Astrocyte (in vitro differentiated cells and primary cell): ENCODE data around the gene PPFIA1. TPM values are rescaled to one million over a fixed set of nuclear protein-coding genes. Genes with fewer than 3 reads are reported as not detected.

Experiments
- DNase-seq: peaks from one replicate; pipeline ENCODE4 v3.0.0-alpha.2; 2010; ENCODE audit warnings: low read depth
- FAIRE-seq: peaks from 2 replicates; lab custom pipeline; 2011; peaks lifted over from hg19 to GRCh38; lab: Jason Lieb, UNC
- H2AFZ ChIP-seq: 2 replicates; pipeline ENCODE4 v1.6.0; 2012; ENCODE audit warnings: low read depth, low read length, inconsistent platforms
- H3K27ac ChIP-seq: 2 replicates; pipeline ENCODE4 v1.5.1; 2011; ENCODE audit warnings: low read depth, low read length, inconsistent platforms
- H3K27me3 ChIP-seq: 2 replicates; pipeline ENCODE4 v1.6.0; 2011; ENCODE audit warnings: low read length, inconsistent platforms; ENCODE audit not compliant: insufficient read depth
- H3K36me3 ChIP-seq: 2 replicates; pipeline ENCODE4 v1.5.1; 2011; ENCODE audit warnings: low read length, inconsistent platforms; ENCODE audit not compliant: insufficient read depth
- H3K4me1 ChIP-seq: 2 replicates; pipeline ENCODE4 v1.5.1; 2011; ENCODE audit warnings: low read length, inconsistent platforms; ENCODE audit not compliant: insufficient read depth
- H3K4me2 ChIP-seq: 2 replicates; pipeline ENCODE4 v1.6.0; 2012; ENCODE audit warnings: low read length, inconsistent platforms
- H3K4me3 ChIP-seq: 2 replicates; pipeline ENCODE4 v1.5.1; 2011; ENCODE audit warnings: low read depth, mild to moderate bottlenecking, low read length, inconsistent platforms; ENCODE audit not compliant: insufficient read depth
- H3K79me2 ChIP-seq: 2 replicates; pipeline ENCODE4 v1.6.0; 2012; ENCODE audit warnings: mild to moderate bottlenecking, low read length, inconsistent platforms; ENCODE audit not compliant: insufficient read depth
- H3K9ac ChIP-seq: 2 replicates; pipeline ENCODE4 v1.6.0; 2012; ENCODE audit warnings: mild to moderate bottlenecking, low read length, inconsistent platforms
- H3K9me3 ChIP-seq: 2 replicates; pipeline ENCODE4 v1.5.1; 2012; ENCODE audit warnings: low read depth, mild to moderate bottlenecking, low read length, inconsistent platforms; ENCODE audit not compliant: insufficient read depth
- H4K20me1 ChIP-seq: 2 replicates; pipeline ENCODE4 v1.6.0; 2012; ENCODE audit warnings: low read length, inconsistent platforms; ENCODE audit not compliant: insufficient read depth
- H3K27ac Mint-ChIP-seq: one replicate; pipeline ENCODE4 v1.8.0; 2021; ENCODE audit warnings: mild to moderate bottlenecking, mixed read lengths; ENCODE audit not compliant: unreplicated experiment
- H3K27me3 Mint-ChIP-seq: one replicate; pipeline ENCODE4 v1.8.0; 2021; ENCODE audit warnings: low read depth, mixed read lengths; ENCODE audit not compliant: unreplicated experiment
- H3K36me3 Mint-ChIP-seq: one replicate; pipeline ENCODE4 v1.8.0; 2021; ENCODE audit warnings: low read depth, mixed read lengths; ENCODE audit not compliant: unreplicated experiment
- H3K4me1 Mint-ChIP-seq: one replicate; pipeline ENCODE4 v1.8.0; 2021; ENCODE audit warnings: low read depth, mixed read lengths; ENCODE audit not compliant: unreplicated experiment
- H3K4me3 Mint-ChIP-seq: one replicate; pipeline ENCODE4 v1.8.0; 2021; ENCODE audit warnings: mild to moderate bottlenecking, moderate library complexity, mixed read lengths; ENCODE audit not compliant: unreplicated experiment
- H3K9me3 Mint-ChIP-seq: one replicate; pipeline ENCODE4 v1.8.0; 2021; ENCODE audit warnings: mild to moderate bottlenecking, mixed read lengths; ENCODE audit not compliant: unreplicated experiment
- CTCF ChIP-seq: IDR thresholded peaks from 2 replicates; pipeline ENCODE4 v1.5.1; 2011; ENCODE audit warnings: low read depth, mild to moderate bottlenecking, inconsistent platforms, low read length, moderate library complexity; ENCODE audit not compliant: insufficient read depth
- EZH2 ChIP-seq: IDR thresholded peaks from 2 replicates; pipeline ENCODE4 v1.6.1; 2012; ENCODE audit warnings: mild to moderate bottlenecking, low read length, inconsistent platforms; ENCODE audit not compliant: insufficient read depth
- total RNA-seq: library from RNA; stranded (reverse); gene quantifications from 2 replicates; pipeline ENCODE4 v1.2.1, GENCODE V29; 2021

PPFIA1 gene
- total RNA-seq, 1 donor from 2014 or later: 54.7 TPM

GRCh38 chr11:70230151-70230839 is 40.2 kb upstream of the PPFIA1 start:
- FAIRE-seq: no peak
- no peak overlapping the region for H3K27ac ChIP-seq
- H3K4me3 Mint-ChIP-seq: no peak overlapping the region
- no peaks in the 10 kb centered on the region for H3K27me3 ChIP-seq
- TF ChIP-seq EZH2 (no peak), CTCF (no peak)
- H3K79me2 ChIP-seq: no peaks in the 10 kb centered on the region
- H3K36me3 Mint-ChIP-seq: no peaks in the 10 kb centered on the region
- H3K27ac Mint-ChIP-seq: no peak overlapping the region
- no peaks in the 10 kb centered on the region for H3K9me3 ChIP-seq
- no peak overlapping the region for H3K4me2 ChIP-seq
- H3K27me3 Mint-ChIP-seq: no peaks in the 10 kb centered on the region
- no peak overlapping the region for H3K4me3 ChIP-seq
- H3K4me1 Mint-ChIP-seq: peaks cover 11% of the 10 kb centered on the region
- DNase-seq: peak; percentile 54
- H2AFZ ChIP-seq: no peak overlapping the region
- peaks cover 22% of the 10 kb centered on the region for H3K4me1 ChIP-seq
- H3K9ac ChIP-seq: no peak overlapping the region
- H3K36me3 ChIP-seq: no peaks in the 10 kb centered on the region
- peaks cover 5% of the 10 kb centered on the region for H3K9me3 Mint-ChIP-seq
- no peaks in the 10 kb centered on the region for H4K20me1 ChIP-seq

GRCh38 chr11:70230840-70231710 is 39.4 kb upstream of the PPFIA1 start:
- no peak overlapping the region for H3K4me3 ChIP-seq
- Mint-ChIP-seq H3K36me3 (no peaks in the 10 kb centered on the region), H3K27me3 (no peaks in the 10 kb centered on the region), H3K4me1 (peaks cover 11% of the 10 kb centered on the region), H3K4me3 (no peak overlapping the region), H3K27ac (no peak overlapping the region), H3K9me3 (peaks cover 5% of the 10 kb centered on the region)
- no peaks in the 10 kb centered on the region for H3K36me3 ChIP-seq
- no peaks in the 10 kb centered on the region for H3K9me3 ChIP-seq
- no peaks in the 10 kb centered on the region for H4K20me1 ChIP-seq
- no peak for FAIRE-seq
- TF ChIP-seq EZH2 (no peak), CTCF (no peak)
- no peak for DNase-seq
- no peak overlapping the region for H2AFZ ChIP-seq
- H3K4me1 ChIP-seq: peaks cover 22% of the 10 kb centered on the region
- no peaks in the 10 kb centered on the region for H3K27me3 ChIP-seq
- no peaks in the 10 kb centered on the region for H3K79me2 ChIP-seq
- no peak overlapping the region for H3K4me2 ChIP-seq
- no peak overlapping the region for H3K27ac ChIP-seq
- H3K9ac ChIP-seq: no peak overlapping the region

- no peak for TF ChIP-seq CTCF
- TF ChIP-seq EZH2: no peak
- no peaks in the 10 kb centered on the region for H4K20me1 ChIP-seq
- Mint-ChIP-seq H3K27ac (no peak overlapping the region), H3K27me3 (no peaks in the 10 kb centered on the region), H3K36me3 (no peaks in the 10 kb centered on the region), H3K9me3 (peaks cover 5% of the 10 kb centered on the region), H3K4me1 (peaks cover 11% of the 10 kb centered on the region), H3K4me3 (no peak overlapping the region)
- no peak overlapping the region for H2AFZ ChIP-seq
- no peak overlapping the region for H3K4me3 ChIP-seq
- H3K79me2 ChIP-seq: no peaks in the 10 kb centered on the region
- H3K27ac ChIP-seq: peak overlapping the region; percentile 64
- no peaks in the 10 kb centered on the region for H3K27me3 ChIP-seq
- no peak for FAIRE-seq
- no peaks in the 10 kb centered on the region for H3K36me3 ChIP-seq
- H3K4me1 ChIP-seq: peaks cover 22% of the 10 kb centered on the region
- H3K4me2 ChIP-seq: peak overlapping the region; percentile 57
- no peak for DNase-seq
- no peak overlapping the region for H3K9ac ChIP-seq
- H3K9me3 ChIP-seq: no peaks in the 10 kb centered on the region
Observed at GRCh38 chr11:70233034-70233433, 37.5 kb upstream of the PPFIA1 start.
